ENCODE measurements around the gene GOLIM4. TPM values are rescaled to one million over a fixed set of nuclear protein-coding genes. Genes with fewer than 3 reads are reported as not detected.
"Not testable (repeated sequence)": the region's sequence is repeated elsewhere in the genome, so short reads cannot be mapped to it uniquely, and the experiment has no call there.

GOLIM4 gene, protein sequence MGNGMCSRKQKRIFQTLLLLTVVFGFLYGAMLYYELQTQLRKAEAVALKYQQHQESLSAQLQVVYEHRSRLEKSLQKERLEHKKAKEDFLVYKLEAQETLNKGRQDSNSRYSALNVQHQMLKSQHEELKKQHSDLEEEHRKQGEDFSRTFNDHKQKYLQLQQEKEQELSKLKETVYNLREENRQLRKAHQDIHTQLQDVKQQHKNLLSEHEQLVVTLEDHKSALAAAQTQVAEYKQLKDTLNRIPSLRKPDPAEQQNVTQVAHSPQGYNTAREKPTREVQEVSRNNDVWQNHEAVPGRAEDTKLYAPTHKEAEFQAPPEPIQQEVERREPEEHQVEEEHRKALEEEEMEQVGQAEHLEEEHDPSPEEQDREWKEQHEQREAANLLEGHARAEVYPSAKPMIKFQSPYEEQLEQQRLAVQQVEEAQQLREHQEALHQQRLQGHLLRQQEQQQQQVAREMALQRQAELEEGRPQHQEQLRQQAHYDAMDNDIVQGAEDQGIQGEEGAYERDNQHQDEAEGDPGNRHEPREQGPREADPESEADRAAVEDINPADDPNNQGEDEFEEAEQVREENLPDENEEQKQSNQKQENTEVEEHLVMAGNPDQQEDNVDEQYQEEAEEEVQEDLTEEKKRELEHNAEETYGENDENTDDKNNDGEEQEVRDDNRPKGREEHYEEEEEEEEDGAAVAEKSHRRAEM
- total RNA-seq = 48.9 TPM

DNA sequence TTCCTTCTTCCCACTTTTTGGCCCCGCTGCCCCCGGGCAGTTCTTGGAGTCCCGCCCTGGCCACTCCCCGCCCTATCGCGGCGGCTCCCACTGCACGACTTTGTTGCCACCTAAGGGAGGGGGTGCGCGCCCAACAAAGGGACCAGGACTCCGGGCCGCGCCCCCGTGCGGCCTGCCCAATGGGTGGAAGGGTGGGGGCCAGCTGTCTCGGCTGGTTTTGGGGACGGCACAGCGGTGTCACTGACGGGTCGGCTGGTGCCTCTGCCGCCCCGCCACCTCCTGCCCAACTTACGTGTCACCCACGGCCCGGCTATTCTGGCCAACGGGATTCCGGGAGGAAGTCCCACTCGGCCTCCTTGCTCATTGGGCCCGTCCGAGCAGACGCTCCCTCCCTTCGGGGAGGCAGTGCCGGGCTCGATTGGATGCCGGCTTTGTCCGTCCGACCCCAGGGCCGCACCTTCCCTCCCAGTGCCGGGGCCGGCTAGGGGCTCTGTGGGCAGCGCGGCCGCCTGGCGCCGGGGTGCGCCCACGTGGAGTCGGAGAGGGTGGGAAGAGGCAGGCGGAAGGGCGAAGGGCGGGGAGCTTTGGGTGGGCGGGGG lies at the start of gene GOLIM4:
Gene GOLIM4 (minus strand): TSS at position 314 of the 599 bp plus-strand sequence. CDS start 639 bp downstream, outside the sequence.
- intact Hi-C loops (cut with DNase I) = loop anchor here (10.0 kb wide), 1 partner anchor 51 kb away; no protein-coding TSS in a partner anchor
- ATAC-seq = peak; percentile 98
- peak; percentile 95 for DNase-seq (ENCODE audit: low spot score)

DNA sequence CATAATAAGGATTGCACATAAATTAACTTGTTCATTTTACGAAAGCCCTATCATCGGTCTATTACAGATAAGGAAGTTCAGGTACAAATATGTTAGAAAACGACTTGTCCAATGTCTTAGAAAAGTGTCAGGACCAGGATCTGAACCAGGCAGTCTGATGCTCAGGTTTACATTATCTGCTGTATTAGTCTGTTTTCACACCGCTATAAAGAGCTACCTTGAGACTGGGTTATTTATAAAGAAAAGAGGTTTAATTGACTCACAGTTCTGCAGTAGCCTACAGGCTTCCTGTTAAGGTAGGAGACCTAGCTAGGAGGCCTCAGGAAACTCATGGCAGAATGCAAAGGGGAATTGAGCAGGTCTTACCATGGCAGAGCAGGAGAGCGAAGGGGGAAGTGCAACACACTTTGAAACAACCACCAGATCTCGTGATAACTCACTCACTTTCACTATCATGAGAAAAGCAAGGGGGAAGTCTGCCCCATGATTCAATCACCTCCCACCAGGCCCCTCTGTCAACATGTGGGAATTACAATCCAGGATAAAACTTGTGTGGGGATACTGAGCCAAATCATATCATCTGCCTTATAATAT lies 45.8 kb upstream of the GOLIM4 start:
- intact Hi-C loops (cut with DNase I) = no loop called here
- ATAC-seq = no peak
- DNase-seq (ENCODE audit: low spot score) = no peak

DNA sequence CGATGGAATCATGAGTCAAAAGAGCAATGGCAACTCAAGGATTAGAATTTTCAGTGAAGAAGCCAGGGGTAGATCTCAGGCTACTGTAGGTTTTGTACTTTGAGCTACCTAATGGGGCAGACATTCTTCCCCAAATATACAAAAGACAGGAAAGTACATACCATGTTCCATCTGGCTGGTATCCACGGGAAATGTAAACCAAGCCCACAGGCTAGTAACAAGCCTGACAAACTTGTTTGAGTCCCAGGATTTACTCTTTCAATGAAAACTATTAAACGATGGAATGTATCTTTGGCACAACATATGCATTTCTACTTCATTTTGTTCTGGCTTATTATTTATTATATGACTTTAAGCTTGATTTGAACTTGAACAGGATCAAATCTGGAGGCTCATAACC lies 44.2 kb upstream of the GOLIM4 start:
- DNase-seq (ENCODE audit: low spot score) = no peak
- no peak for ATAC-seq
- intact Hi-C loops (cut with DNase I) = no loop called here

DNA sequence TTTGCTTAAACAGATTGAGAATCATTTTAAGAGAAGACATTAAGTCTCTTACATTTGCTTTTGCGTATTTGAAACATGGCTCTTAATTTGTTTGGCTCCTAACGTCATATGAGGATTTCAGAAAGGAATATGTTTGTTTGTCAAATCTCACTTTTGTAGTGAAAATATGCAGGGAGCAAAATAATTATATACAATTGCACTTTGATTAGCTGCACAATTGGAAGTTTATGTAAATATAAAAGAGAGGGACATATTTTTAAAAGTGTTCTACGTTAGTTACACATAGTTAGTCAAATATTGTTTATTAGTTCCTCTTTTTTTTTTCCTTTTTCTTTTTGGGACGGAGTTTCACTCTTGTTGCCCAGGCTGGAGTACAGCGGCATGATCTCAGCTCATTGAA lies 42.7 kb upstream of the GOLIM4 start:
- no peak for DNase-seq (ENCODE audit: low spot score)
- intact Hi-C loops (cut with DNase I) = no loop called here
- no peak for ATAC-seq

DNA sequence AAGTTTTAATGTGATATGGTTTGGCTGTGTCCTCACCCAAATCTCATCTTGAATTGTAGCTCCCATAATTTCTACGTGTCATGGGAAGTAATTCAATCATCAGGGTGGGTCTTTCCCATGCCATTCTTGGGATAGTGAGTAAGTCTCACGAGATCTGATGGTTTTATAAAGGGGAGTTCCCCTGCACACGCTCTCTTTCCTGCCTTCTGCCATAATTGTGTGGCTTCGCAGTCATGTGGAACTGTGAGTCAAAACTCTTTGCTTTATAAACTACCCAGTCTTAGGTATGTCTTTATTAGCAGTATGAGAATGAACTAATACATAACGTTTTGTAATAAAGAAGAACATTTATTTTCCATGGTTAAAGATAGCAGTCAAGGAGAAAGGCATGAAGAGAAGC lies 39.2 kb upstream of the GOLIM4 start:
- intact Hi-C loops (cut with DNase I) = no loop called here
- ATAC-seq (no peak), DNase-seq (ENCODE audit: low spot score) (no peak)

DNA sequence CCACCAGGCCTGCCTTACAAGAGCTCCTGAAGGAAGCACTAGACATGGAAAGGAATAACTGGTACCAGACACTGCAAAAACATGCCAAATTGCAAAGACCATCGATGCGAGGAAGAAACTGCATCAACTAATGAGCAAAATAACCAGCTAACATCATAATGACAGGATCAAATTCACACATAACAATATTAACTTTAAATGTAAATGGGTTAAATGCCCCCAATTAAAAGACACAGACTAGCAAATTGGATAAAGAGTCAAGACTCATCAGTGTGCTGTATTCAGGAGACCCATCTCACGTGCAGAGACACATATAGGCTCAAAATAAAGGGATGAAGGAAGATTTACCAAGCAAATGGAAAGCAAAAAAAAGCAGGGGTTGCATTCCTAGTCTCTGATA lies 34.5 kb upstream of the GOLIM4 start:
- DNase-seq (ENCODE audit: low spot score); ATAC-seq; intact Hi-C loops (cut with DNase I): not testable (repeated sequence)

DNA sequence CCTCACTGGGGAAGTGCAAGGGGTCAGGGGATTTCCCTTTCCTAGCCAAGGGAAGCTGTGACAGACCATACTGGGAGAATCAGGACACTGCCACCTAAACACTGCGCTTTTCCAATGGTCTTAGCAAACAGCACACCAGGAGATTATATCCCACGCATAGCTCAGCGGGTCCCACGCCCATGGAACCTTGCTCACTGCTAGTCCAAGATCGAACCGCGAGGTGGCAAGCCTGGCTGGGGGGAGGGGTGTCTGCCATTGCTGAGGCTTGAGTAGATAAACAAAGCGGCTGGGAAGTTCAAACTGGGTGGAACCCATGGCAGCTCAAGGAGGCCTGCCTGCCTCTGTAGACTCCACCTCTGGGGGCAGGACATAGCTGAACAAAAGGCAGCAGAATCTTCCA lies 32.7 kb upstream of the GOLIM4 start:
- ATAC-seq; intact Hi-C loops (cut with DNase I); DNase-seq (ENCODE audit: low spot score): not testable (repeated sequence)

DNA sequence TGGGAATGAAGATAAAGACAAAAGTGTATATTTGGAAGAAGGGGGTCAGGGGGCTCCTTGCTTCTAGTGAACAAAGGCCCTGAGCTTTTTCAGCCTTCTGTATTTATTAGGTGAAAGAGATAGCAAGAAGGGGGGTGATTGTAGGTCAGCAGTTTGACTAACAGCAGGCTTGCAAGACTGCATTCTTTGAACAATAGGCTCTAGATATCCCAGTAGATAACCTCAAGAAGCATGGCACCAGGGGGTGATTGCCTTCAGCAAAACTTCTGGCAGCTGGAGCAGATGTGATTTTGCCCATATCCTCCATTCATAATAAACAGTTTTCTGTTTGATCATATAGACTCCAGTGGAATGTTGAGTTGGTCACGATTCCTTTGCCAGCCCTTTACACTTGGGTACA lies 31.7 kb upstream of the GOLIM4 start:
- no peak for DNase-seq (ENCODE audit: low spot score)
- intact Hi-C loops (cut with DNase I) = no loop called here

DNA sequence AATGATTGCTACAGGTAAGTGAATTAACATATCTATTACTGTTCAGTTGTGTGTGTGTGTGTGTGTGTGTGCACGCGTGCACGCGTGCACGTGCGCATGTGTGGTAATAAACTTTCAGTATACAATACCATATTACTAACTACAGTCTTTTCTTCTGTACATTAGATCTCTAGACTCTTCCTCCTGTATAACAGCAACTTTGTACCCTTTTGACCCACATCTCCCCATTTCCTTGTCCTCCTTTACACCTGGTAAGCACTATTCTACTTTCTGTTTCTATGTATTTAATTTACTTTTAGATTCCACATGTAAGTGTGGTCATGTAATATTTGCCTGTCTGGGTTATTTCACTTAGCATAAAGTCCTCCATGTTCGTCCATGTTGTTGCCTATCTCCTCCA lies 29.1 kb upstream of the GOLIM4 start:
- DNase-seq (ENCODE audit: low spot score) (no peak), ATAC-seq (no peak)
- intact Hi-C loops (cut with DNase I) = no loop called here

More for the DNA sequence above, 31.7 kb upstream of the GOLIM4 start:
- ATAC-seq = no peak

DNA sequence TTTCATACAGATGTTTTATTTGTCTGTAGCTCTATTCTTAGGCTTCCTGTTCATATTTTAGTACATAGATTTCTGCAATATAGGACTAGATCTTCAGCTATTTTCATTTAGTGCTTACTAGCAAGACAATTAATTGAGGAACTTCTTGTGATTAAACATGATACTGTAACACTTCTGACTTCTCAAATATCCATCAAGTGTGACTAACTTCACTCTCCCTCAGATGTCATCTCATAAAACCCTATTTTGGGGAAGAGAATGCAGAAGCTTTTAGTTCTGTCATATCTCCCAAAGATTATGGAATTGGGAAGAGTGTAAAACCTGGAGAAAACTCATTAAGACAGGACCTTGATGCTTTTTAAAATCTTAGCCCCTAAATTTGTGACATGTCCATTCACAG lies 28.6 kb upstream of the GOLIM4 start:
- no peak for DNase-seq (ENCODE audit: low spot score)
- no peak for ATAC-seq
- intact Hi-C loops (cut with DNase I) = no loop called here

DNA sequence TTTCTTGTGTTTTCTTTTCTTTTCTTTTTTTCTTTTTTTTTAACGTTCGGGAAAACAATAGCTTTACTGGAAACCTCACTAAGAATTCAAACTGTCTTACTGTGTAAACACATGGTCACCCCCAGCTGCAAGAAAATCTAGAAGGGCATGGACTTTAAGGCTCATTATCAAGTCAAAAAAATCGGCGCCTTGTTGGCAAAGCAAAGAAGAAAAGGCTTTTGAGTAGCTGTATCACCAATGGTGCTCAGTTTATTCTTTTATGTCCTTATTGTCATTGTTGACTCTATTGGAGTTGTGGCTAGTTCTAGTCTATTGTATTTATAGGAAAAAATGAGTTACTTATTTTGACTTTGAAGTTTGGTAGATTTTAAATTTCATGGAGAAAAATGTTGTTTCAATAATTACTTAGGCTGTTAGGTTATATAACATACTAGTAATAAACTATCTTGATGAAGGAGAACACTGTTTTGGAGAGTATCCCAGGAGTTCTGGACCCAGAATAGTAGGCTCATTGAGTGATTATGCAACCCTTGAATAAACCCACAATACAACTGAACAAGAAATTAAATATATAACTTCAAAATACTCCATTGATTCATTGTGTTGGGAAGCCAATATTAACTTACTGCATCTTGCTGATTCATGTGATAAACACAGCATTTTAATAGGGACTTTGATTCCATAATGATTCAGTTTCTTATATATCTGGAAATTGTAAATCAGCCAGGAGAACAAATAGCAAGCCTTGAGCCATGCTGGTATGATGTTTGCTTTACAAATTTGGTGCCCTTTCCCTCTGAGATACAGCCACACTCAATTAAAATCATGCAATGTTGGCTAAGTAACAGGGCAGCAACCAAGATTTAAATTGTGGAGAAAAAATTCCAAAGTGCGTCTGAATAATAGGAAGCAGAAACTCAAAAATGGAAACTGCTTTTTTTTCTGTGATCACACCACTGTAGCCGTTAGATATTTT lies 27.8 kb upstream of the GOLIM4 start:
- DNase-seq (ENCODE audit: low spot score) (no peak), ATAC-seq (peak; percentile 91)
- intact Hi-C loops (cut with DNase I) = no loop called here

DNA sequence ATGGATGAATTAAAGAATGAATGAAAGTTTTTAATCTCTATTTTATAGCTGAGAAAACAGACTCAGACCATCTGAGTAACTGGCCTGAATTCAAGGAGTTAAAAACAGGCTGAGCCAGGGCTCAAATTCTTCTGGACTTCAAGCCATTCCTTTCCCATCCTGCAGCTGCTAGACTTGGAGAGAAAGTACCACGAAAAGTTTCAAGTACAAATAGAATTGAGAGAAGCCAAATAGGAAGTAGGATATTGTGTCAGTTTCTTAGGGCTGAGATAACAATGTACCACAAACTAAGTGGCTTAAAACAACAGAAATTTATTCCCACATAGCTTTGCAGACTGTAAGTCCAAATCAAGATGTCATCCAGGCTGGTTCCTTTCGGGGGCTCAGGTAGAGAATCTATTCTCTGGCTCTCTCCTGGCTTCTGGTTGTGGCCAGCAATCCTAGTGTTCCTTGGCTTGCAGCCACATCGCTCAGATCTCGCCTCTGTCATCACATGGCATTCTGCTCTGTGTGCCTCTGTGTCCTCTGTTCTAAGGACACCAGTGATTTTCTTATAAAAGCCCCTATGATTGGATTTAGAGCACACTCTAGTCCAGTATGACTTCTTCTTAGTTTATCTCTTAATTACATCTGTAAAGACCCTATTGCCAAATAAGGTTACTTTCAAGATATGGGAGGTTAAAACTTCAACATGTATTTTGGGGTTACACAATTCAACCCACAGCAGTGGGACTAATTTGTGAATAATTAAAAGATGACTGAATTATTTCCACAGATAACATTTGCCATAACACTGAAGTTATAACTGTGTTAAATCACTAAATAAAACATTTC lies 25.7 kb upstream of the GOLIM4 start:
- ATAC-seq (peak; percentile 40), DNase-seq (ENCODE audit: low spot score) (no peak)
- intact Hi-C loops (cut with DNase I) = no loop called here

DNA sequence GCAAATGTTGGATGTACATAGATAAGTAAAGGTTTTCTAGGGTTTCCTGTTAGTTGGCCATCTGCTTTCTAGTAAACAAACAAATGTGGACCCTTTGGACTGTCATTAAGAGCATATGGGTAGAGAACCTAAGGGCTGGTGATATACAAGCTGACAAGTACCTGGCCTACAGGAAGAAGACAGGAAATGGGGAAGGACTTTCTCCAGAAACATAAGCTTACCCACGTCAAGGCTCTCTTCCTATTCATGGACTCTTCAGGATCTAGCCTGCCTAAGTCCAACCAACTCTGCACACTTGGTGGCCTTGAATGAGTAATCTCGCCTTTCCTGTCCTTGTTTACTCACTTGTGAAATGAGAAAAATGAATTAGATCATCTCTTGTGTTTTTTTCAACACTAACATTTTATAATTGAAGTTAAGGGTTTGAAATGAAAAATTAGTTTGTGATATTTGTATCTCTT lies 22.2 kb upstream of the GOLIM4 start:
- intact Hi-C loops (cut with DNase I) = no loop called here
- peak; percentile 55 for ATAC-seq
- DNase-seq (ENCODE audit: low spot score) = no peak

DNA sequence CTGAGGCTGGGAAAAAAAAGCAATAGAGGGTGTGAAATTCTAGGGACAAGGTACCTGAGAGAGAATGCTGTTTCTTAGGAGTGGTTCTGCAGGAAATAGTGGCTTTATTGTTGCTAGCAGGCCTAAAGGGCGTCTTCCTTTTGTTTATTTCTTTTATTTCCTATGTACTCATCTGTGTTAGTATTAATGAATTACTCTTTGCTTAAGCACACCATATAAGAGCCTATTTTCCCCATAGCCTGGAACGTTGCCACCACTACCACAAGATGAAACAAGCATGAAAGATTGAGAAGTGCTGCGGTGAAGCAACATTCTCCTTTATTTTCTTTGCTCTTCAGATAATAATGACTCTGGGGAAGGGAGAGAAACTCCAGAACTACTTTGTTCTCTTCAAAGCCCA lies 21.3 kb upstream of the GOLIM4 start:
- DNase-seq (ENCODE audit: low spot score) (no peak), ATAC-seq (no peak)
- intact Hi-C loops (cut with DNase I) = no loop called here

DNA sequence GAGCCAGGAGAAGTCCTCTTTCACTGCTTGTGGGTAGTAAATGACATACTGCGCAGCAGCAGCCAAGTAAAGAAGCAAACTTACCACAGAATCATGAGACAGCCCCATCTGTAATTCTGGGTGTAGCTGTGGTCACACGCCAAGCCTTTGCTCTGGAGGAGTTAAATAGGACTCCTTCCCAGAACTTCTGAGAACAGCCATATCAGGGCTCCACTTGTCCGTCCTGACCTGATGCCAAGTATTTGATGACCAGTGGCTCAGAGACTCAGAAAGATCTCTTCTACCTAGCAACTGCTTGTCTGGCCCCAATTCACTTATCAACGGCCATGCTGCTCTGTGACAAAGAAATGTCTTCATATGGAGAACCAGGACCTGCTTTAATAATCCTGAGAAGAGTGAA lies 20.6 kb upstream of the GOLIM4 start:
- DNase-seq (ENCODE audit: low spot score) (peak; percentile 57), ATAC-seq (peak; percentile 81)
- intact Hi-C loops (cut with DNase I) = no loop called here

DNA sequence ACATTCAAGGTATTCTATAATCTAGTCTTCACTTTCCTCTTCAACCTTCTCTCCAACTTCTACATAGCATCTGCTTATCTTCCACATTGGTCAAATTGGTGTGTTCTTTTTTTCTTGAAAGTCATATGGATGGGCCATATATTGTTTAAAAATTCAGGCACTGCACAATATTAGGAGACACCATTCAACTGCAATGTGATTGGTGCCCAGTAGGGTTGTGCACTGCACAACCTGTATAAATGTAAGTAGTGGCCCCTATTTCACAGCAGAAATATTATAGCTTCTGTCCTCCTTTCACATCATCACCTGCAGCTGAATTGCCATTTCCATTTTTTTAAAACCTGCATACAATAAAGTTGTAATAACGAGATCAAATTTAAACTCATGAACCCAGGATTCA lies 18.1 kb upstream of the GOLIM4 start:
- ATAC-seq (no peak), DNase-seq (ENCODE audit: low spot score) (no peak)
- intact Hi-C loops (cut with DNase I) = no loop called here

DNA sequence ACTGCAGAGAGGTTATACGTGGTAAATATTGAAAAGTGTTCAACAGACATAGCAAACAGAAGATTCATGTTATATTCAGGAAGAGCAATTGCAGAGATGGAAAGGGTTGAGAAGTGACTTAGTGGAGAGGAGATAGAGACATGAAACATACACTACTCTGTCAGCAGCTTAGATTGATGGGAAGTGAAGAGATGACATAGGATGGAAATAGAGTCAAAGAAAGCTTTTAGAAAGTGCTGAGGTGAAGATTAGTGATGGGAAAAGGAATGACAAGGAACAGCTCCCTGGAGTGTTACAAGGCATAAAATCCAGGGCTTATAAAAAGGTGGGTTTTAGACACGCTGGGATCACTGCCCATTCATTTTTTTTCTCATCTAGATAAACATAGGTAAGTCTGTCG lies 17.2 kb upstream of the GOLIM4 start:
- intact Hi-C loops (cut with DNase I) = no loop called here
- no peak for DNase-seq (ENCODE audit: low spot score)
- no peak for ATAC-seq

DNA sequence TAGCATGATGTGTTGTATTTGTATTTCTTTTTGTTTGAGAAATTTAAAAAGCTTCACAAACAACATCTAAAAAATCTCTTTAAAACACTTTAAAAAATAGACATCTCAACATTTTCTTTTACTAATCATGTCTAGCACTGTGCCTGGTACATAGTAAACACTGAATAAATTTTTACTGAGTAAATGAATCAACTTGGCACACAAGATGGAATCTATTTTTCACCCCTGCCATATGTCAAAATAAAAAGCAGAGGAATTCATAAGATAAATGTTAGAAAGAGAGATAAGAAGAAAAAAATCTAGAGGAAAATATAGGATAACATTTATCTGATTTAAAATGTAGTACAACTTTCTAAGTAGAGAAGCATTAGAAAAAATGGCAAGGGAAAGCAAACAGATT lies 8.6 kb upstream of the GOLIM4 start:
- intact Hi-C loops (cut with DNase I) = no loop called here
- ATAC-seq = no peak
- no peak for DNase-seq (ENCODE audit: low spot score)

Data from sciatic nerve (tissue), 2 donors.